GM21619 (cell line): ENCODE data around the gene TPRG1.
A peak's percentile ranks its signal among the peaks of the same experiment; 100 is the strongest.

Experiments
- ATAC-seq: cut with Tn5 transposase; IDR thresholded peaks from one replicate; pipeline ENCODE4 v1.9.1; 2021; ENCODE audit not compliant: unreplicated experiment

TPRG1 gene

DNA sequence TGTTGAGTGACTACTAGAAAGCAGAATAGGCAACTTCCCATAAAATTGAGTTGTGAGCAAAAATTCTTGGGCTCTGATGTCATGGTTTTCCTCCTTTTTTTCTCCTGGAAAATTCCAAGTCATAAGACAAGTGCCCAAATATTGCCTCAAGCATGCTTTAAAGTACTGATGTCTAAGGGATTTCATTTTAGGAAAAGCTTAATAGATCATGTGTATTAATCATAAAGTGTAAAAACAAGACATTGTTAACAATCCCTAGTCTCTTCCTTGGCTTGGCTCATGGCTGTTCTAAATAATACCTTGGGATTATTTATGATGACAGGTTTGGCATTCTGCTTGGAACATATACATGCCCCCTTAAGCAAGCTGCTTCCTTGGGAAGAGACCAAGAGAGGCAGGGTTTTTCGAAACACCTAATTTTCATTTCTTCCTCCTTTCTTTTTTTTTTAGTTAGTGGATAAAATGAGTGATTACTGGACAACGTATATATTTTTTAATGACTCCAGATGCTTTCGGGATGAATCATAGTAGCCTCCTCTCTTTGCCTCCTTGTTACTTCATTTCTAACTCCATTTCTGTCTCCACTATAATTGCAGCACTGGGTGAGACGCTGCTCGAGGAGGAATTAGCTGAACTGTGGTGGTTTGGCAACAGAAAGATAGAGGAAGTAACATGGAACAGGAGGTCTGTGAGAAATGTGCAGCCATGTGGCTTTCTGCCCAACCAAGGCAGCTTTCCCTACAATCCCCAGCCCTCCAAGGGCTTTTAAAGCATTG lies 104.9 kb downstream of the TPRG1 start:
- no peak for ATAC-seq

DNA sequence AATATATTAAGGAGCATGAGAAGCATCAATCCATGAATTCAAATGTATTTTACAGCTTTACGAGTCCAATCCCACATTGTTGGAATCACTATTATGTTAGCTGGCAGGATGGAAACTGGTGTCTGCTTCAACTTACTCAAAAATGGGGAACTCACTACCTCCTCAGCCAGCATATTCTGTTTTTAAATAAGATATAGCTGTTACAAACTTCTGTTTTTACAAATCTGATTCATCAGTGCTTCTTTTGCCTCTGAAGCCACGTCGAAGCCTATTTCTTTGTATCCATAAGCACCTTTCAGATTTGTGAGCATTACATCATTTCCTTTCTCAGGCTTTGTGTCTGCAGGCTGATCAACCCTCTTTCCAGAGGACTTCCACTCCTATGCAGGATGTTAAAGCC lies 105.9 kb downstream of the TPRG1 start:
- no peak for ATAC-seq

DNA sequence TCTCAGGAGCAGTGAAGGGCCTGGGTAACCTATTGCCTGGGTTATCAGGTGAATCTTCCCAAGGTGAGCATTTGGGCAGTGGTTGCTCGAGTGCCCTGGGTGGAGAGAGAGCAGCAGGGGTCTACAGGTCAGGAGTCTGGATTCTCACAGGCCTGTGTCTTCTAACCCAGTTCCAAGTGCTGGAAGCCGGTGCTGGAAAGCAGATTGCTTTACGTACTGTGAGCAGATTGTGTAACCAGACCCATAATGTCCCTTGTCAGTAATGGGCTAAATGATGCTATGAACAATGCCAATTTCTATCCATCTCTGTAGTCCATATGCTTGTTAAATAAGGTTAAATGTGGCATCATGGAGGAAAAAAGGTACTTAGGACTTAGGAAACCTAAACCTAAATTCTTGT lies 106.5 kb downstream of the TPRG1 start:
- ATAC-seq, result no peak

- ATAC-seq, result no peak
Observed at GRCh38 chr3:189282189-189282588, 110.4 kb downstream of the TPRG1 start.

DNA sequence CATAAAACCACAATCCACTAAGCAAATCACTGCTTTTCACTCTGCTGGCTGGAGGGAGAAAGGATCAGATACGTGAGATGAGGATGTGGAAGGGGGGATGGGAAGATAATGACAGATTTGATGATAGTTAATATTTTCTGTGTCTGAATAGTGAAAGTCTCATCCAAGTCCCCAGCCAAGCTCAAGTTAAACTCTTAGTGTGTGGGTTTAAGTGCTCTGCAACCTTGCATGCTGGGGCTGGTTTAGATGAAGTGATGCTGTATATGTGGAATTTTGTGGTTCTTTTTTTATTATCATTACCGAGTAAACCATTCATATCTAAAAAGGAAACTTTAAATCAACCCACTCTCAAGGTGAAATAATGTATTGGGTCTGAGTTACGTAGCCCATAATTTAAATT lies 111.0 kb downstream of the TPRG1 start:
- ATAC-seq, result no peak

GRCh38 chr3:189286188-189286587 lies 114.4 kb downstream of the TPRG1 start:
- ATAC-seq, result no peak

GRCh38 chr3:189286916-189287315 lies 115.1 kb downstream of the TPRG1 start:
- ATAC-seq, result no peak

- peak; percentile 96 for ATAC-seq
Observed at GRCh38 chr3:189288348-189289235, 116.8 kb downstream of the TPRG1 start.

GRCh38 chr3:189289251-189289650 lies 117.5 kb downstream of the TPRG1 start:
- ATAC-seq, result no peak

GRCh38 chr3:189292667-189293484 lies 121.1 kb downstream of the TPRG1 start:
- ATAC-seq, result no peak

DNA sequence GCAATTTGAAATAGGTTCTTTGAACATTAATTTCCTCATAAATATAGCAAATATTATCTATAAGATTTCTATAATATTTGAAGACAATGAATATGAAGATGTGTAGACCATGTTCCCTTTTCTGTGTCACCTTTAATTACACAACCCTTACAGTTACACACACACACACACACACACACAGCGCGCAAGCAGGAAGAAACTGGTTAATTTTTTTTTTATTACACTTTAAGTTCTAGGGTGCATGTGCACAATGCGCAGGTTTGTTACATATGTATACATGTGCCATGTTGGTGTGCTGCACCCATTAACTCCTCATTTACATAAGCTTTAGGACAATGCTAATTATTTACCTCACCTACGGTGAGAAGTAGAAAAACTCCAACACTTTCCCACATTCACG lies 122.9 kb downstream of the TPRG1 start:
- ATAC-seq, result no peak

GRCh38 chr3:189295089-189295488 lies 123.3 kb downstream of the TPRG1 start:
- no peak for ATAC-seq

- no peak for ATAC-seq
Observed at GRCh38 chr3:189297932-189298331, 126.2 kb downstream of the TPRG1 start.

DNA sequence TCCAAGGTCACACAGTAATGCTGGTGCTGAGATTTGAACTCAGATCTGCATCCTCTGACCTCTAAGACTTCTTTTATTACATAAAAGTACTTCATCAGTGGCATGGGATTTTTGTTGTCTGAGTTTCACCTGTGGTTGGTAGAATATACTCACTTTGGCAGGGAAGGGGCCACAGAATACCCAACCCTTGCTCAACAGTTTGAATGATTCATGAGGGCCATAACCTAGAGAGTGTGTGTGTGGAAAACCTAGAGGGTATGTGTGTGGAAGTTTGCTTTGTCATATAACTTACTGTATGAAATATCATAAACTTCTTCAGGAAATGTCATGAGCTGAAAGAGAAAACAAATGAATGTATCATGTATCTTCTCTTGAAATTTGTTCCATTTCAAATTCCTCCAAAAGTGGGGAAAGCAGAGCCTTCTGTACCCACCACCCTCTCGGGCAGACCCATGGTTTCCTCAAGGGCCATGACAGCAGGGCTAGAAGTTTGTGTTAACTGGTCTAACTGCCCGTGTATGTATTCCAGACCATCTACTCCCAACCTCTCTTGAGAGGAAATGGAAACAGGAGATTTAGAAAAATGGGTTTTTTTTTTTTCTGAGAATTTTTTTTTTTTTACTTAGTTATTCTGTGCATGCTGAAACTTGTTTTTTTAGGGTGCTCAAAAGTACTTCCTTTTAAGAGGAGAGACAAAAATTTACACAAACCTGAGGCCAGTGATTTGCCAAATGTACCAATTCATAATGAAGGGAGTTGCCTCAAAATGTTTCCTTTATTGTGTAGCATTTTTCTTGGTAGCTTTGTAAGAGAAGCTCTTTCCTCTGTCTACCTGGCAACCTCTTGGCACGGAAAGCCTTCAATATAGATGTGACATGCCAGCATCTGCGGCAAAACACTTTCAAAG lies 127.0 kb downstream of the TPRG1 start:
- ATAC-seq, result no peak

GRCh38 chr3:189300345-189300744 lies 128.6 kb downstream of the TPRG1 start:
- ATAC-seq, result no peak

DNA sequence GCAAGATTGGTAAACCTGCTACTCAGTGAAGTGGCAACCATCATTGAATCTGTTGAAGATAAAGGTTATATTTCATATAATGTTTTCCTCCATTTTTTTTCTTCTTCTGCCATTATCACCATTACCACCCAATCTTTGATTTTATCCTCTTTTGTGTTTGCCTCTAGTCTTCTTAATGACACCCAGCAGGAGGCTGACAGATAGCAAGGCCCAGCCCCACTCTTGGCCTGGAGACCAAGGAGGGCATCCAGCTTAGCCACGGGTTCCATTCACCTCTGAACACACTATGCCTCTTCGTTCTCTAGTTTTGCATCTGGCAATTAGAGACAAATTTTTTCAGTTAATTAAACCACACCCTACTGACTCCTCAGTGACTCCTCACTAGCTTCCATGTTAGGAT lies 129.7 kb downstream of the TPRG1 start:
- ATAC-seq, result no peak

- ATAC-seq, result no peak
Observed at GRCh38 chr3:189303584-189303983, 131.8 kb downstream of the TPRG1 start.

DNA sequence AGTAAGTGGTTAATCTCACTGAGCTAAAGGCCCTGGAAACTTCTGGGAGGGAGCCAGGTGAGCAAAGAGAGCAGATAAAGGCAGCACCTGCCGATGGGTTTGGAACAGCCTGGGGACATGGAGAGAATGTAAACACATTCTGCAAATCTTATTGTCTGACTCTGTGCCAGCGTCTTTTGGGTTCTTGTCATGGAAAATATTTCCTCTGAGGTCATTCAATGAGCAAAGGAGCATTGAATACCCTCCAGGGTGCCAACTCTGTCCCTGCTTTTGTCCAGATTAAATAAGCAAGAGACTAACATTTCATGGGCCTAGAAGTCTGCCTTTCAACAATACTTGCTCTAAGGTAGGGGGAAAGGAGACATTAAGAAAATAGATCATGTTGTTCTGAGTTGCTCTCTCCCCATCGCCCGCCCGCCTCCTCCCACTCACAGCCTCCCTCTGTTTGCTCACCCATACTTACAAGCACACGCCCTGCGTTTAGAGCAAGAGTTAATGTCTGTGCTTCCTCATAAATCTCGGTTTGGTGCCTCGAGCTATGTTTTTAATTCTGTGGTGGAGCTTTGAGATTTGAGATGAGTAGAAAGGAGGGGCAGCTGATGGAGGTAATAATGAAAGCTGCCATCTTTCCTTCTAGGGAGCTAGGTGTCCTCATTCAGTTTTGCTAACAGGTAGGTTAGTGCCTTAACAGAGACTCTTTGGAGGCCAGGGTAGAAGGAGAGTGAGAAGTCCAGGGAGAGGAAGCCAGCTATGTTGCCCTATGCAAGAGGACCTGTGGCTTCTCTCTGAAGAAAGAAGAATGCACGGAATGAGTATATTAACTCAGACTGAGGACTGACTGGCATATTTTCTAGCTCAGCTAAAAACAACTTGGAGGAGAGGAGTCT lies 132.9 kb downstream of the TPRG1 start:
- peak; percentile 2 for ATAC-seq

GRCh38 chr3:189305412-189305811 lies 133.6 kb downstream of the TPRG1 start:
- ATAC-seq, result peak; percentile 62
